SK-MEL-5 (cell line): ENCODE results near the gene ZNF385D. TPM values are rescaled to one million over a fixed set of nuclear protein-coding genes. Genes with fewer than 3 reads are reported as not detected.
A peak's percentile ranks its signal among the peaks of the same experiment; 100 is the strongest.

ENCODE experiments used
- DNase-seq: peaks from one replicate; pipeline ENCODE4 v3.0.0-alpha.2; 2016; ENCODE audit warnings: low read depth, low spot score
- in situ Hi-C: cut with HindIII; loops from 2 replicates; pipeline ENCODE4 v1.10.0; 2016; ENCODE audit warnings: low sequenced_read_pairs, high pct_unique_total_duplicates, low pct_unique_long_range_greater_than_20kb
- total RNA-seq: library from RNA; depleted of rRNA; stranded (reverse); fragments of >200 nt; shearing (Covaris generic); gene quantifications from 2 replicates; pipeline ENCODE4 v1.2.3, GENCODE V29; 2014

The ZNF385D gene
- total RNA-seq, 1 experiment from 2014 or later, result not detected

DNA sequence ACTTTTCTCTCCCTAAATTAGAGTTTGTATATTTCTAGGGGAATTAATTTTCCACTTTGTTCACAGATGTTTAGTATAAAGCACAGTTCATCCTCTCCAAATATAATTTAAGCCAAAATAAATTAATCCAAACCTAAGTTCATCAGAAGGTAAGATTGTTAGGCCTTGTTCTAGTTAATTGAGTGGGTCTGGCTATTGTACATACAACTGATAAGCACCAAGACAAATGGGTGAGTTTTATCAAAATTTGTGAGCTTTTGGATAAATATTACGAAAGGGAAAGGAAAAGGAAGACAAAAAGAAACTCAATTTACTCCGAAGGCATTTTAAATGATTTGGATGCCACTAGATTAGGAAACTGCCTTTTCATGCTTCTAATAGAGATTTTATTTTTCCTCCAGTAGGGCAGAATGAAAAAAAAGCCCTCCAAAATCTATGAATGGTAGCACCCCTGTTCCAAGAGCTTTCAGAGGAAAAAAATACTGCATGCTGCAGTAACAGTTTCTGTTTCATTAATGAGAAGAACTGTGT, 304.0 kb downstream of the ZNF385D start:
- in situ Hi-C loops, result no loop called here
- no peak for DNase-seq

DNA sequence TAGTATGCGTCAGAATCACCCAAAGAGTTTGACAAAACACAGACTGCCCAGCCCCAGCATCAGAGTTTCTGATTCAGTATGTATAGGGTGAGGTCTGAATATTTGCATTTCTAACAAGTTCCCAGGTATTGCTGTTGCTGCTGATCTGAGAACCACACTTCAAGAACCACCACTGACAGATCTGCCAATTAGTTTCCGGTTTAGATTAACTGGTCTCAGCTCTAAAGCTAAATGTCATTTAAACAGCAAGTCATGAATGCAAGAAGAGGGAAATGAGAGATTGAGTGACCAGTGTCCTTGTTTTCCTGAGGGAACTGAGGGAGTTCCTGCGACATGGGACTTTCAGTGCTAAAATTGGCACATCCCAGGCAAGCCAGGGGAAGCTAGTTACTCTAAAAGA, 305.0 kb downstream of the ZNF385D start:
- in situ Hi-C loops, result no loop called here
- DNase-seq, result no peak

DNA sequence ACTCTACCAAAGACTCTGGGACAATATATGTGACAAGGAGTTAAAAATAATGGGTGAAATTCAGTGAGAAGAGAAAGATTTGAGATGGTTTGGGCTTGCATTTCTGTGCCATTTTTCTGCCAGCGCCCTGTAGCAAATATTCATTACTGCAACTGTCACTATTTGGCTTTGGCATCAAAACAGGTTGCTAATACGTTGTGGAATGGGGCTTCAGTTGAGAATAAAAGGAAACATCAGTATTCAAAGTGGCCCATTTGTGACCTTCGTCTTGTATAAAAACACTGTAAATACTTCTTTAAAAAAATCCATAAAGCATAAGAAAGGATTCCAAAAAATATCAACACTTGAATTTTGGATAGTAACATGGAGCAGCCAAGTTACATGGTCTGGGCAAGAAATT, 309.2 kb downstream of the ZNF385D start:
- in situ Hi-C loops, result no loop called here
- DNase-seq, result no peak

DNA sequence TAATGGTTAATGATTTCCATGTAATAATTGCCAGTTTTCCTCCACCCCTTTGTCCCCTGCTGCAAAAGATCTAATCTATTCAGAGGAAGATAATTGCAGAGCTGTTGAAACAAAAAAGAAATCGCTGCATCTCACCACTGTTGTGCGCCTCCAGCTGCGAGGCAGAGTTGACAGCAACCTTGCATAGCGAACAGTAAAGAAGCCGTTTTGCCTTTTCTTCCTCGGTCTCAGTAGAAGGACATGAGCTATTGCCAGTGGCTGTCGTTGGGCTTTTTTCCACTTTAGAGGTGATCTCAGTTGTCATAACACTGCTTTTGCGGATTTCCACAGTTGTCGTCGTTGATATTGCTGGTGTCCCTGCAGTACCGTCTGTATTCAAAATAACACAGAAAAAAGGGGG, 314.2 kb downstream of the ZNF385D start:
- in situ Hi-C loops, result no loop called here
- DNase-seq, result no peak

DNA sequence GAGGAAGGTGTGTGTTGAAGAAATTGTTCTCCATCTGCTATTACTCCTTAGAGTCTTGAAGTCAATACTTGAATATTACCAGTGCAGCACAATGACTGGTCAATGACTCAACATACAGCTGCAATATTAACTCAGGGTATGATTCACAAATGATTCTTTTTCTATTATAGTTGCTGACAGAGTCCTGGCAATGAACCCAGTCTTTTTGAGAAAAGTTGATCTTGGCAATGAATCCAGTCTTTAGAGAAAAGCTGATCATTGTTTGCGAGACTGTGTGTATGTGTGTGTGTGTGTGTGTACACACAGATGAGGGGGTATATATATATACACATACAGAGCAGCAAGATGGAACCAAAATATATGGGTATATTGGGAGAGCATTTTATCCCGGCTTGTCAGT, 315.1 kb downstream of the ZNF385D start:
- no peak for DNase-seq

DNA sequence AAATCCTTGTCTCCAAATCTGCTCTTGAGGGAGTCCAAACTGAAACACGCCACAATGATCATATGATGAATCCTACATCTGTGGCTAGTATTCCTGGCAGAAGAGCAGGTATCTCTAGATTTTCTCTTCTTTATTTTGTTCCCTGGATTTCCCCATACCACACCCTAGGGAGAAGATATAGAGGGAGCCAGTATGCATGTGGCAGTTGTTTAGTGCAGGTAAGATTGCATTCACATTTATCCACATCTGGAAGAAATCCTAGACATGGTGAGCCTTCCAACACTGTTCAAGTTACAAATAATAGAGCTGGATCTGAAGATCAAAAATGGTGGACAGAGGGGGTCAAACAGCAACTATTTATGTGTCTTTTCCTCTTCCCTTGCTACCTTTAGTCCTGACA, 316.7 kb downstream of the ZNF385D start:
- no peak for DNase-seq
- in situ Hi-C loops, result no loop called here

More for the DNA sequence above, 315.1 kb downstream of the ZNF385D start:
- in situ Hi-C loops, result no loop called here

DNA sequence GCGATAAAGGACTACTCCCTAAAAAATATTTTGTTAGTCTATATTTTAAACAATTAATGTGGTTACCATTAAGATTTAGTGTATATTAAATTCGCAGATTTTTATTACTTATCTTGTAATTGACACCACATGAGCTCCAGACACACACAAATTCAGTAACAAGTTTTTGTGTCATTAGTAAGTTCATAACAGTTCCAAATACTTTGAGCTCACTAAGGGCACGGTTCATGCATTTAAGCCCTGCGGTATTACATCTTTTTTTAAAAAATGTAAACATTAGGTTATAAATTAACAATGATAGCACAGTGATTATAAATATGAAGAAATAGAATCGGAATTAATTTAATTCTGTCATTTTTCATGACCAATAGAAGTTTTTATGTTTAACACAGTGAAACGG, 317.3 kb downstream of the ZNF385D start:
- no peak for DNase-seq
- in situ Hi-C loops, result no loop called here

DNA sequence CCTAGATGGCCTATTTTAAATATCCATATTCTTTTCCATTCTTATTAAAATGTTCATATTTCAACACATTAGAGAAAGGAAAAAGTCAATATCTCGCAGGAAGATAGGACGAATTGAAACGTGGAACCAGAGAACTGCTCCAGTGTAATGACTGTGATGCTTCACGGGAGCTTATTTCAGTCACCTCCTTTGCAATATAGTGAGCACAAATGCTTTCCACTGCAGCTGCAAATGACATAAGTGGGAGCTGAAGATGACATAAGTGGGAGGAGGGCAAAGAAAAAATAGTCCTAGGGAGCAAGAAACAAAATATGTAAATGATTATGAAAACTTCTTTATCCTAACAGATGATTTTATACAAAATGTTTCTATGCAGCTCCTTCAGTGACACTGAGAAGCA, 324.1 kb downstream of the ZNF385D start:
- no peak for DNase-seq
- in situ Hi-C loops, result no loop called here

DNA sequence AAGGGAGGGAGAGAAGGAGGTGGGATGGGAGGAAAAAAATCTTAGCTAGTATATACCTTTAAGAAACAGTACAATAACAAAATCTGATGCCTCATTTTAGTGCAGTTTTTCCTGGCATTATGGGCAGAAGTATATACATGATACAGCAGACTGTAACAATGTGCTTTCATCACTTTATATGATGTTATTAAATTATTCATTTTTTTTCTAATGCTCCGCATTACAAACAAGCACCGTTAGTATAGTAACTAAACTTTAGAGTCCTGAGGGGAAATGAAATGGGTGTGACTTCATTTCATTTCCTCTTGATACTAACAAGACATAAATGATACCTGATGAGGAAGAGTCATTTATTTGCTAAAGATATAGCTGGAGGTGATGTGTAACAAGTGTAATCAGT, 325.3 kb downstream of the ZNF385D start:
- DNase-seq, result no peak
- in situ Hi-C loops, result no loop called here

DNA sequence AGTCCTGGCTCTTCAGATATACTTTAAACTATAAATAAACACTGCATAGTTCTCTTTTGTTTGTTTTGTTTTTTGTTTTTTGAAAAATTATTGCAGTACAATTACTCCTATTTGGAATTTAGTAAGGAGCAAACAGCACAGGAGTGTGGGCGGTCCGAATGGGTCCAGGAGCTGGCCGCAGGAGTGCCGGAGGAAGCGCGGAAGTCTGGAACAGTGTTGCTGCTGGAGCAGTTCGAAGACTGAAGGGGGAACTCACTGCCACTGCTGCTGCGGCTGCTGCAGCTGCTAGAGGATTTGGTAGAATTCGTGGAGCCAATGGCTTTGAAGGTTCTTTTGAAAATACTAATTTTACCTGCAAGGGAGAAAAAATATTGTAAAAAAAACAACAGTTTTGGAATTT, 329.9 kb downstream of the ZNF385D start:
- no peak for DNase-seq
- in situ Hi-C loops, result no loop called here

DNA sequence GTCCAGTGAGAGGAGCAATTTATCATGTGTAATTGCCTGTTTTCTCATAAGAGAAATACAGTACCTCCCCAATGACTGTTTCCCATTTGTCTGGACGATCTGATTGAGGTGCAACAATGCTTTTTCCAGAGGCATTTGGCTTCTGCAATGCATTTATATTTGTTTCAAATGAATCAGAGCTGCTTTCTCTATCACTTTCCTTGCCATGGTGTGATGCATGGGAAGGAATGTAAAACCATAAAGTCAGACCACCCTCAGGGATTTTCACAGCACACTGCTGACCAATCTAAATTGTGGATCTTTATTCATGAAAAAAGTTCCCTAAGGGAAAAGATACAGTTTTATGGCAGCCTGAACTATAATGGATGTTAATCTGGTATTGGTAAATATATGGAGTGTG, 333.0 kb downstream of the ZNF385D start:
- no peak for DNase-seq
- in situ Hi-C loops, result no loop called here

DNA sequence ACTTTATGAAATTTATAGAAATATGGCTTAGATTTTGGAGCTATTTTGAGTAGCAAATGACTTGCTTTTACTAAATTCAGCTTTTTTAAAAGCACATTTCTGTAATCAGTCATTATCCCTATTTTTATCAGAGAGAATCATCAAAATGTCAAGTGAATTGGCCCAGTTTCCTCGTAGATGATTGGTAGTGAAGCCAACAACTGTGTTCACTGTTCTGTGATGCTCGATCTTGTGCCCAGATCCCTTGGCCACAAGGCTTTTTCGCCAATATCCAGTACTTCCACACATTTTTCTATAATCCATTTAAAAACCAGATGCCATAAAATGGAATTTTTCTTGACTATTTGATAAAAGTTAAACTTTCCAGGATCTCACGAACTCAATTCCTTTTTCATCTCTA, 336.5 kb downstream of the ZNF385D start:
- in situ Hi-C loops, result no loop called here
- DNase-seq, result no peak

DNA sequence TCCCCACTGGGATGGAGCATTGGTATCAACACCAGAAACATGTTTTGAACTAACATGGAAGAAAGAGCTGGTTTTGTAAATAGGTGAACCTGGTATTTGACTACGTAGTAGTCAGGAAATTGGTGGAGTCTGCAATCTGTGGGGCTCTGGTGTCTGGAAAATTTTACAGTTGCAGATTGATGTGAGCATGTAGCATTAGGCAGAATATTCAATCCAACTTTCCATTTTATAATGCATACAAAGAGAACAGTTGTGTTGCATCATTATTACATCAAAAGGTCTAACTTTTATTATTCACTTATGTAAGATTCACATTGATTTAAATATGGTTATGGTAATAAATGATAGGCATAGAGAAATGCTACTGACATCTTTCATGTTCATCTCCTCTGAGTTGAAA, 340.0 kb downstream of the ZNF385D start:
- in situ Hi-C loops, result no loop called here
- no peak for DNase-seq

DNA sequence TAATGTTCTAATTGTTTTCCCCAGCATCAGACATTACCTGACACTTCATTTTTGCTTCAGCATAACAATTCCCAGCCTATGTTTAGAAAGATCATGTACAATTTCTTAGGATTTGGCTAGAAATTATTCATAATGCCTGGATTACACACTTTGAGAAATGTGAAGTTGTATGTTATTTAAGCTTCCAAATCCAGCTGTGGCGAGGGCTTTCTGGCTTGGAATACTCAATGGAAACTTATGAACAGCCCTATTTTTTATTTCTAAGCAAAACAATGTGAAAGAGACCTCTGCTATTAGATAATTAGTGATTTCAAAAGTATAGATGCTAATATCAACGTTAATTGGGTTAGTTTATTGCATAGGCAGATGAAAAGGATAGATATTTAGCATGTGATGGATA, 341.6 kb downstream of the ZNF385D start:
- in situ Hi-C loops, result no loop called here
- DNase-seq, result no peak

DNA sequence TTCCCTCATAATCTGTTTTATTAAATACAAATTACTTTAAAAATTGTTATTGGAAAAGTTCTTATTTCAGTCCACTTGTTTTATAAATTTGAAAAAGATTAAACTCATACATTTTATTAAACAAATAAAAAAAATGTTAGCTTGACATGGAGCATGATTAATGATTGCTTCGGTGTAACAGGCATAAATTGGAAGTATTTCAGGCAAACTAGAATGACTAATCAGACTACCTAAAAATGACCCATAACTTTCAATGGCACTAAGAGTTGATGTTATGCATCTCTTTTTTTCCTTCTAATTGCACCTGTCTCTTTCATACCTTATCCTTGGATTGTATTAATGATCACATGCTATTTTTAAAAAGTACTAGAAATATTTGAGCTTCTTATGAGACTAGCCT, 343.3 kb downstream of the ZNF385D start:
- in situ Hi-C loops, result no loop called here
- no peak for DNase-seq

DNA sequence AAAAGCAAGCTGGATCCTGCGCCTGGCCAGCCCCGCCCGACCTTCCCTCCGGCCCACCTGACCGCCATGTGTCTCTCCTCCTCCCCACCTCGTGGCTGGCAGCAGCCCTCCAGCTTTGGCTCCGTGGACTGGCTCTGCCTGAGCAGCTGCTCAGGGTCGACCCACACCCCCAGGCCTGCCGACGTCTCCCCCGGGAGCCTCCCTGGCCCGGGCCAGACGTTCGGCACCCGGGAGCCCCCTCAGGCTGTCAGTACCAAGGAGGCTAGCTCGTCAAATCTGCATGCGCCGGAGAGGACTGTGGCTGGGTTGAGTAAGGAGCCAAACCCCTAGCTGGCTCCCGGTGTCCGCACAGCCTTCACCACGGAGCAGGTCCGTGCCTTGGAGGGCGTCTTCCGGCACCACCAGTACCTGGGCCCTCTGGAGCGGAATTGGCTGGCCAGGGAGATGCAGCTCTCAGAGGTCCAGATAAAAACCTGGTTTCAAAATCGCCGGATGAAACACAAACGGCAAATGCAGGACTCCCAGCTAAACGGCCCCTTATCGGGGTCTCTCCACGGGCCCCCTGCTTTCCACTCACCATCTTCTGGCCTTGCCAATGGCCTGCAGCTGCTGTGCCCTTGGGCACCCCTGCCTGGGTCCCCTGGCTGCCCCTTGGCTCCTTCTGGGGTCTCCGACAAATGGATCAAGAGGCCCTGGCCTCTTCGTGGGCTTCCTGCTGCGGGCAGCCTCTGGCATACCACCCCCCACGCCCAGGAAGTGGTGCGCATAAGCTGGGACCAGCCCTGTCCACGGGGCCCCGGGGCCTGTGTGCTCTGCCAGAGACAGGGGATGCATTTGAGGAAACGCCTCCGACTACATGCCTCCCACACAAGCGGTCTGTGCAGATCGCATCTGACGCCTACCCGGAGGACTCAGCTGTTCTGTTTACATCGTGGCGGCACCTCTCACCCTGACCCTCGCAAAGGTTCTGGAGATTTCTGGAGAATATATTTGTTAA, 345.0 kb downstream of the ZNF385D start:
- peak; percentile 20 for DNase-seq
- in situ Hi-C loops, result no loop called here

DNA sequence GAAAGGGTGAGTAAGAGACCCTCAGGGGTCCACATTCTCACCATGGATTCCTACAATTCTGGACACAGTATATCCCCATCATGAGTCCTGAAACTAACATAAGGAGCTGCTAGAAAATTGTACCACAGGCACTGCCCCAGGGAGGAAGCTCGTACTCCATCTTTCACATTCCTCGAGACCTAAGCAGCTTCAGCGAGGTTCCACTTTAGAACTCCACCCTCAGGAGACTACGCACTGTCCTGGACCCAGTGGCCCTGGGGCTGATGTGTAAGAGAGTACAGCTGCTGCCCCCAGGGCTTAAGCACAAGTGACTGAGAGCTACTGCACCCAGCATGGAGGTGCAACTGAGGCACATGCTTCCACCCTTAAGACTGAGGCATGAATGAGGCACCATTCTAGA, 352.5 kb downstream of the ZNF385D start:
- in situ Hi-C loops, result no loop called here
- no peak for DNase-seq

DNA sequence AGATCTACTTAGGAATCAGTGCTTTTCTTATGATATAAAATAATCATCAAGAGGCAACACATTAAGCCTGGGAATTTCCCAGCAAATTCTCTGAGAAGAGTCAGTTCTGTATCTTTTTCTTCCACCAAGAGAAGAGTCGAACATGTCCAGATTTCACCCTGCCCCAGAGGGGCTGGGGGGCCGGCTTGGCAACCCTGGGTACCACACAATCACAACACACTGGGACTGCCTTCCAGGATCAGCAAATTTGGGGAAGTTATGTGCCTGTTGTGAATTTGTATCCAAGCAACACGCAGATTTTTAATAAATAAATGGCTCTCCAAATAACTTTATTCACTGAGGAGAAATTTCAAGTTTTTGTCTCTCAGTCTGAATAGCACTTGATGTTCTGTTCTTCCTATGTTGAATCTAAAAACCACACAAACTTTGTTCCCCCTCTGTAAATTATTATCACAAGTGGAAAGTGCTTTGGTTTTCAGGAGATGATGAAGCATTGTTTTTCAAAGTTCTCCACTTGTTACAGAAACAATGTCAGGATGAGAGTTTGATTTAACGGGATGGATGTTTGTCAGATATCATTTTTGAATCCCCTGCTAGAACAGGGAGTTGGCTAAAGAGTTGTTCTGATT, 357.2 kb downstream of the ZNF385D start:
- in situ Hi-C loops, result no loop called here

DNA sequence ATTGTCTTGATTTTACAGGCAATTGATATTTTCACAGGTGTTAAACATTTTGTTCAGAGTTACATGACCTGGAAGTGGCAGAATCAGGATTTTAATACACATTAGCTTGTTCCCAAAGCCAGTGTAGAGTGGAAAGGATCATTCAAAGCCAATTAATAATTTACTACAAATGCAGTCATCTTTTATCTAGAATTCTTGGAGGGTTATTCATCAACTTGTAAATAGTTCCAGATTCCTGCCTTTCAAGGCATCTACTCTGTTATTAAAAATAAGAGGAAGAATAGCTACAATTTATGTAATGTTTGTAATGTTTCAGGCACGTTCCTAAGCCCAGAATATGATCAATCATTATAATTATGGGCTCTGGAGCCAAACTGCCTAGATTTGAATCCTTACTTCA, 358.5 kb downstream of the ZNF385D start:
- in situ Hi-C loops, result no loop called here

More for the DNA sequence above, 357.2 kb downstream of the ZNF385D start:
- no peak for DNase-seq

More for the DNA sequence above, 358.5 kb downstream of the ZNF385D start:
- no peak for DNase-seq
